ENCODE results near the gene SMYD3. TPM values are rescaled to one million over a fixed set of nuclear protein-coding genes. Genes with fewer than 3 reads are reported as not detected.

Gene SMYD3
- polyA plus RNA-seq, 2 of the 4 experiments (the other 2 are of a cell fraction): 18.2 to 35.2 TPM

- POLR2A ChIA-PET: no interaction called here
These were observed 81.8 kb downstream of the SMYD3 start for GRCh38 chr1:246425139-246425794.

GRCh38 chr1:246420300-246420699, 86.8 kb downstream of the SMYD3 start:
- POLR2A ChIA-PET: no interaction called here
- Histone ChIP-seq H3K9me3 (no peaks in the 10 kb centered on the region), H3K4me1 (no peaks in the 10 kb centered on the region), H3K4me3 (no peak overlapping the region), H3K4me2 (no peak overlapping the region), H3K27ac (no peak overlapping the region)
- TF ChIP-seq USF2 (IDR thresholded peaks at IDR 0.05) (no peak), HOXB5 (CRISPR knock-in tag; IDR thresholded peaks at IDR 0.05) (no peak), PBX3 (IDR thresholded peaks at IDR 0.05) (no peak), JUN (IDR thresholded peaks at IDR 0.05) (no peak), CBX2 (IDR thresholded peaks at IDR 0.05; ENCODE audit: borderline replicate concordance, low read depth) (no peak), SMC3 (IDR thresholded peaks at IDR 0.05) (no peak), HMGXB4 (CRISPR knock-in tag; IDR thresholded peaks at IDR 0.05; ENCODE audit: borderline replicate concordance) (no peak), NR3C1 (IDR thresholded peaks at IDR 0.05) (no peak), PHF8 (IDR thresholded peaks at IDR 0.05; ENCODE audit: borderline replicate concordance, low read depth) (no peak), TFCP2L1 (CRISPR knock-in tag; IDR thresholded peaks at IDR 0.05) (no peak), JUNB (IDR thresholded peaks at IDR 0.05) (no peak), FOXS1 (CRISPR knock-in tag; IDR thresholded peaks at IDR 0.05) (no peak), HEYL (CRISPR knock-in tag; IDR thresholded peaks at IDR 0.05) (no peak), ZFP36 (IDR thresholded peaks at IDR 0.05; ENCODE audit: borderline replicate concordance, partially characterized antibody) (no peak)
- 74% methylated on average over 3 of the region's 3 CpGs for WGBS (ENCODE audit: missing lambda C conversion rate)
- CTCF ChIA-PET: no interaction called here
- FAIRE-seq (no peak), DNase-seq (ENCODE audit: low read depth in 1 of 2, low spot score in 1 of 2) (no peak), ATAC-seq (no peak)

More at GRCh38 chr1:246425139-246425794, 81.8 kb downstream of the SMYD3 start:
- no peaks in the 10 kb centered on the region for H3K4me1 ChIP-seq
- 92% methylated on average over 7 of the region's 7 CpGs for WGBS (ENCODE audit: missing lambda C conversion rate)
- H3K4me2 ChIP-seq: no peak overlapping the region
- TF ChIP-seq RAD21 (conservative IDR thresholded peaks at IDR 0.05 in 1 of 2, IDR thresholded peaks at IDR 0.05 in 1 of 2) (no peak), HDAC2 (IDR thresholded peaks at IDR 0.05) (no peak), CBX8 (IDR thresholded peaks at IDR 0.05) (no peak), EHMT2 (IDR thresholded peaks at IDR 0.05; ENCODE audit: low read depth) (no peak), HOXB13 (CRISPR knock-in tag; IDR thresholded peaks at IDR 0.05; ENCODE audit: low read depth) (no peak), NFE2L2 (conservative IDR thresholded peaks at IDR 0.05; ENCODE audit: low read length) (no peak), BCL3 (IDR thresholded peaks at IDR 0.05) (no peak), HMGXB4 (CRISPR knock-in tag; IDR thresholded peaks at IDR 0.05; ENCODE audit: borderline replicate concordance) (no peak), FOXS1 (CRISPR knock-in tag; IDR thresholded peaks at IDR 0.05) (no peak), TFCP2L1 (CRISPR knock-in tag; IDR thresholded peaks at IDR 0.05) (no peak), MAZ (IDR thresholded peaks at IDR 0.05; ENCODE audit: borderline replicate concordance, low read depth, low read length) (no peak), ZC3H11A (IDR thresholded peaks at IDR 0.05) (no peak), NR3C1 (IDR thresholded peaks at IDR 0.05) (no peak), CHD2 (IDR thresholded peaks at IDR 0.05; ENCODE audit: low read length, partially characterized antibody) (no peak), MAX (IDR thresholded peaks at IDR 0.05) (no peak), TP53 (CRISPR knock-in tag; IDR thresholded peaks at IDR 0.05) (no peak)
- TF ChIP-seq, protein P1, sequence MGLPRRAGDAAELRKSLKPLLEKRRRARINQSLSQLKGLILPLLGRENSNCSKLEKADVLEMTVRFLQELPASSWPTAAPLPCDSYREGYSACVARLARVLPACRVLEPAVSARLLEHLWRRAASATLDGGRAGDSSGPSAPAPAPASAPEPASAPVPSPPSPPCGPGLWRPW (IDR thresholded peaks at IDR 0.05): no peak
- DNase-seq (ENCODE audit: low read depth in 1 of 2, low spot score in 1 of 2) (no peak), ATAC-seq (no peak), FAIRE-seq (no peak)
- no peak overlapping the region for H3K27ac ChIP-seq
- CTCF ChIA-PET: no interaction called here
- H3K9me3 ChIP-seq: no peaks in the 10 kb centered on the region
- H3K4me3 ChIP-seq: no peak overlapping the region
